DND-41 (cell line): Measurements from ENCODE around the gene MAMLD1.

Source experiments
- ATAC-seq: fragments of 200-7000 bp; cut with Tn5 transposase; 3 replicates; pipeline ENCODE4 v1.9.1; 2021; ENCODE audit warnings: low read depth; ENCODE audit not compliant: insufficient read depth
- DNase-seq: peaks from one replicate; pipeline ENCODE4 v3.0.0-alpha.2; 2020
- H2AFZ ChIP-seq: 2 replicates; pipeline ENCODE4 v1.6.0; 2012; ENCODE audit warnings: low read depth, low read length
- H3K27ac ChIP-seq: 2 replicates; pipeline ENCODE4 v1.5.1; 2012; ENCODE audit warnings: low read length, inconsistent platforms
- H3K27me3 ChIP-seq: fragments of 200-600 bp; sonication (generic); 2 replicates; pipeline ENCODE4 v1.6.0; 2012; ENCODE audit warnings: low read length, mild to moderate bottlenecking, inconsistent platforms; ENCODE audit not compliant: insufficient read depth, poor library complexity
- H3K36me3 ChIP-seq: 2 replicates; pipeline ENCODE4 v1.5.1; 2012; ENCODE audit warnings: low read length, inconsistent platforms; ENCODE audit not compliant: insufficient read depth
- H3K4me1 ChIP-seq: 2 replicates; pipeline ENCODE4 v1.5.1; 2012; ENCODE audit warnings: mild to moderate bottlenecking, low read length; ENCODE audit not compliant: insufficient read depth
- H3K4me2 ChIP-seq: 2 replicates; pipeline ENCODE4 v1.6.0; 2012; ENCODE audit warnings: mild to moderate bottlenecking, moderate library complexity, low read length, inconsistent platforms; ENCODE audit not compliant: insufficient read depth
- H3K4me3 ChIP-seq, 2 experiments: fragments of 200-600 bp in 1 of 2; shearing (Covaris generic) in 1 of 2; 2 replicates each; pipeline ENCODE4 v1.5.1; 2012 to 2016; ENCODE audit warnings: inconsistent platforms in 2 of 2, low read length in 2 of 2, mild to moderate bottlenecking in 2 of 2, low read depth in 1 of 2, moderate library complexity in 1 of 2
- H3K79me2 ChIP-seq: 2 replicates; pipeline ENCODE4 v1.6.0; 2012; ENCODE audit warnings: low read length, inconsistent platforms; ENCODE audit not compliant: insufficient read depth
- H3K9ac ChIP-seq: 2 replicates; pipeline ENCODE4 v1.6.0; 2012; ENCODE audit warnings: low read depth, mild to moderate bottlenecking, inconsistent platforms, low read length, moderate library complexity
- H3K9me3 ChIP-seq: 2 replicates; pipeline ENCODE4 v1.5.1; 2012; ENCODE audit warnings: low read length, moderate library complexity, mild to moderate bottlenecking, inconsistent platforms; ENCODE audit not compliant: insufficient read depth, severe bottlenecking
- H4K20me1 ChIP-seq: 2 replicates; pipeline ENCODE4 v1.6.0; 2012; ENCODE audit warnings: low read length; ENCODE audit not compliant: insufficient read depth
- CTCF ChIP-seq: IDR thresholded peaks from 2 replicates; pipeline ENCODE4 v1.5.1; 2012; ENCODE audit warnings: borderline replicate concordance, low read length, moderate library complexity, mild to moderate bottlenecking; ENCODE audit not compliant: poor library complexity, severe bottlenecking; ENCODE audit errors: extremely low read depth
- EZH2 ChIP-seq: IDR thresholded peaks from 3 replicates; pipeline ENCODE4 v1.6.1; 2012; ENCODE audit warnings: borderline replicate concordance, low read depth, mild to moderate bottlenecking, moderate library complexity, low read length, inconsistent platforms; ENCODE audit not compliant: severe bottlenecking

MAMLD1 gene

GRCh38 chrX:150352581-150352980 lies 10.5 kb upstream of the MAMLD1 start:
- Histone ChIP-seq H3K9ac (no peak overlapping the region), H3K27me3 (no peaks in the 10 kb centered on the region), H3K27ac (no peak overlapping the region), H3K4me2 (no peak overlapping the region), H2AFZ (no peak overlapping the region), H3K79me2 (no peaks in the 10 kb centered on the region), H3K4me3 (no peak overlapping the region), H4K20me1 (no peaks in the 10 kb centered on the region), H3K4me1 (no peaks in the 10 kb centered on the region), H3K9me3 (no peaks in the 10 kb centered on the region), H3K36me3 (no peaks in the 10 kb centered on the region)
- DNase-seq (no peak), ATAC-seq (no peak)
- TF ChIP-seq EZH2 = no peak
- no peak for TF ChIP-seq CTCF

- no peaks in the 10 kb centered on the region for H3K36me3 ChIP-seq
- H4K20me1 ChIP-seq = no peaks in the 10 kb centered on the region
- no peaks in the 10 kb centered on the region for H3K9me3 ChIP-seq
- H3K27ac ChIP-seq = no peak overlapping the region
- DNase-seq (no peak), ATAC-seq (no peak)
- no peaks in the 10 kb centered on the region for H3K79me2 ChIP-seq
- no peak overlapping the region for H2AFZ ChIP-seq
- no peak overlapping the region for H3K4me2 ChIP-seq
- H3K9ac ChIP-seq = no peak overlapping the region
- H3K27me3 ChIP-seq = no peaks in the 10 kb centered on the region
- TF ChIP-seq EZH2 (no peak), CTCF (no peak)
- H3K4me1 ChIP-seq = no peaks in the 10 kb centered on the region
- no peak overlapping the region for H3K4me3 ChIP-seq
These were observed 7.2 kb upstream of the MAMLD1 start for GRCh38 chrX:150355913-150356312.

GRCh38 chrX:150357790-150358189 lies 5.3 kb upstream of the MAMLD1 start:
- no peak for TF ChIP-seq CTCF
- no peak for TF ChIP-seq EZH2
- no peak for ATAC-seq

GRCh38 chrX:150358651-150359050 lies 4.5 kb upstream of the MAMLD1 start:
- Histone ChIP-seq H3K4me2 (no peak overlapping the region), H3K27ac (no peak overlapping the region), H3K79me2 (no peaks in the 10 kb centered on the region), H2AFZ (no peak overlapping the region), H3K36me3 (no peaks in the 10 kb centered on the region), H3K27me3 (peaks cover 19% of the 10 kb centered on the region), H3K9me3 (no peaks in the 10 kb centered on the region), H3K4me3 (no peak overlapping the region), H3K4me1 (peaks cover 9% of the 10 kb centered on the region), H4K20me1 (no peaks in the 10 kb centered on the region), H3K9ac (no peak overlapping the region)
- ATAC-seq (no peak), DNase-seq (no peak)
- TF ChIP-seq CTCF (no peak), EZH2 (no peak)

More at GRCh38 chrX:150357790-150358189, 5.3 kb upstream of the MAMLD1 start:
- H3K4me2 ChIP-seq = no peak overlapping the region
- no peak overlapping the region for H3K4me3 ChIP-seq
- no peak overlapping the region for H3K27ac ChIP-seq
- no peaks in the 10 kb centered on the region for H3K36me3 ChIP-seq
- no peak overlapping the region for H3K9ac ChIP-seq
- peaks cover 11% of the 10 kb centered on the region for H3K27me3 ChIP-seq
- H2AFZ ChIP-seq = no peak overlapping the region
- no peak for DNase-seq
- peaks cover 1% of the 10 kb centered on the region; the same call in 1 of the 2 replicates for H3K4me1 ChIP-seq
- no peaks in the 10 kb centered on the region for H4K20me1 ChIP-seq
- no peaks in the 10 kb centered on the region for H3K79me2 ChIP-seq
- H3K9me3 ChIP-seq = no peaks in the 10 kb centered on the region
